Measurements from ENCODE around the gene PEX12.
"Not testable (repeated sequence)": the region's sequence is repeated elsewhere in the genome, so short reads cannot be mapped to it uniquely, and the experiment has no call there.

The PEX12 gene

DNA sequence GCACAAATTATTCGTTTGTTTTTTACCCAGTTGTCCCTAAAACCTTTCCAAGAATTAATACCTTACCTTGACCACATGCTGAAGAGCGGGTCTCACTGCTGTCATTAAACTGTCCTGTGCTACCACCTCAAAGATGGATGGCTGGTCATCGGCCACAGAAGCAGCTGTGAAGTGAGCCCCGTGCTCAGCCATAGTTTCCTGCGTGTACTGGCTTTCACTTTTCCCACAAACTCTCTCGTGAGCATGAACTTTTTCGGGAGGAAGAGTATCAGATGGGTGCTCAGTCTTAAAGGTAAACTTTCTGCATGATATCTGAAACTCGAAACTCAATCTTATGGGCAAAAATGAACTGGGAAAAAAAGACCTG, 558 bp downstream of the PEX12 start:
- no peak for DNase-seq

DNA sequence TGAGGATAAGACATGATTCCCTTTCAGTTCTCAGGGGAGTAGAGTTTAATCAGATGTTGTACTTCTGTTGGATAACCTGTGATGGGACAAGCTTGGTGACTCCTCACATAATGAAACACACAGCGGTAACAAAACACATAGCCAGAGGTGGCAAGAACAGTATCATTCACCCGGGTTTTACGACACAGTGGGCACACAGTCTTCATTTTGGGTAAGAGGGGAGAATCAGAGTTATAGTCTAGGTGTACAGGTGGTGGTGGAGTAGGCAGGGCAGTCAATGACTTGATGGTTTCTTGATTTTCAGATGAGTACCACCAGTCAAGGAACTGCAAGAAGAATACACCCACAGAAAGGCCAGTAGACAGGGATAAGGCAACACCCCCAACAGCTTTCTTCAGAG, 2.6 kb downstream of the PEX12 start:
- no peak for DNase-seq

DNA sequence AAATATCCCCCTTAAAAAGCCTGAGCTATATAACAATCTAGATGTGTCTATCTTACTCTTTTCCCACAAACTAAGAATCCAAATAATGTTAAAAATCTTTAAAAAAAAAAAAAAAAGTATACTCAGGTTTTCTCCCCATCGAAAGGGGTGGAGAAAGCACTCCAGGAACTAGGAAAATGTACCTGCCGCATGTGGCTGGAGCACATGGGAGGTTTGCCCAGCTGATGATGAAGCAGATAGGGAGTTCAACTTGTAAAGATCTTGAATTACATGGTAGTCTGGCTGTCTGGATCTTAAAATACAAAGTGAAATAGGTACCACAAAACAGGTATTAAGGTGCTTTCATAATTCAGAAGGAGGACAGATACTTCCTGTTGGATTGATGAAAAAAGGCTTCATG, 9.0 kb downstream of the PEX12 start:
- DNase-seq, result no peak

DNA sequence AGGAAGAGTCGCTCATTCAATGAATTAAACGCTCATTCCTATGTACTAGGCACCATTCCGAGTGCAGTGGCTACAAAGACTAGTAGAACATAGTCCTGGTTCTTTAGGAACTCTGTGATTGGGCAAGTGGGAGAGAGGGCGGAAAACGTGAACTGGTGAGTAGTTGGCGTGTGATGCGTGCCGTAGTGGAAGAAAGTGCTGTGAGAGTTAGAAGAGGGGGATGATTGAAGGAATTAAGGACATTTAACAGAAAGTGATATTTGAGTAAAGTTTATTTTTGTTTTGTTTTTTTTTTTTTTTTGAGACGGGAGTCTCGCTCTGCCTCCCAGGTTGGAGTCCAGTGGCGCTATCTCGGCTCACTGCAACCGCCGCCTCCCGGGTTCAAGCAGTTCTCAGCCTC, 9.8 kb downstream of the PEX12 start:
- DNase-seq, result peak; percentile 35 to 42

DNA sequence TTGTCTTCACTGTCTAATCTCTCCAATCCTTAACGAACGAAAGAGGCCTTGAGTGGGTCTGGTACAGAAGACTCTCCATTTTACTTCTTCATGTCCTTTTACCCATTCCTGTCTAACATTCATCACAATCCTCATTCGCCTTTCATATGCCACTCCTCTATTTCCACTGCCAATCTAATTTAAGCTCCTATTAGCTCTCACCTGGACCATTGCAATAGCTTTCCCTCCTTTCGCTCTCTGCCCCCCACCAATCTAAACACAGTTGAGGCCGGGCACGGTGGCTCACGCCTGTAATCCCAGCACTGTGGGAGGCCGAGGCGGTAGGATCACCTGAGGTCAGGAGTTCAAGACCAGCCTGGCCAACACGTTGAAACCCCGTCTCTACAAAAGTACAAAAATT, 11.4 kb downstream of the PEX12 start:
- no peak for DNase-seq

DNA sequence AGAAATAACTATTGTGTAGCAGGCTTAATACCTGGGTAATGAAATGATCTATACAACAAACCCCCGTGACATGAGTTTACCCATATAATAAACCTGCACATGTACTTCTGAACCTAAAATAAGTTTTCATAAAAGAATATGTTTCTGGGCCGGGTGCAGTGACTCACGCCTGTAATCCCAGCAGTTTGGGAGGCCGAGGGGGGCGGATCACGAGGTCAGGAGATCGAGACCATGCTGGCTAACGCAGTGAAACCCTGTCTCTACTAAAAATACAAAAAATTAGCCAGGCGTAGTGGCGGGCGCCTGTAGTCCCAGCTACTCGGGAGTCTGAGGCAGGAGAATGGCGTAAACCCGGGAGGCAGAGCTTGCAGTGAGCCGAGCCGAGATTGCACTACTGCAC, 15.2 kb downstream of the PEX12 start:
- not testable (repeated sequence) for DNase-seq

DNA sequence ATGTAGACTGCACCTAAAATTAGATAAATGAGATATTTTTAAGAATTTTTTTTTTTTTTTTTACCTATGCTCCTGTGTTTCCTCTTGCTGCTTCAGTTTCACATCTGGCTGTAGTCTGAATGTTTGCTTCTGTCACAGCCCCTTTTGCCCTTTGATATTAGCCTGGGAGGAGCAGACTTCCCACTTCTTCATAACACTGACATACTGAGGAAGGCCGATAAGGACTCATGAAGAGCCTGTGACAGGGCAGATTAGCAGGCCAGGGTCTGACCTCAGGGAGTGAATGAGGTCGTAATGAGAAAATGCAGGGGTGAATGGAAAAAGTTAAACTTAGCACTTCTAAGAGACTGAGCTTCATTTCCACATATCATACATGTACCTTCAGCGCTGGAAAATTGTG, 17.7 kb downstream of the PEX12 start, which contains the start of gene SLFN14:
SLFN14 (minus strand) TSS at position 117 of the 400 bp plus-strand sequence. CDS start 2,757 bp downstream, outside the sequence.
- no peak for DNase-seq

DNA sequence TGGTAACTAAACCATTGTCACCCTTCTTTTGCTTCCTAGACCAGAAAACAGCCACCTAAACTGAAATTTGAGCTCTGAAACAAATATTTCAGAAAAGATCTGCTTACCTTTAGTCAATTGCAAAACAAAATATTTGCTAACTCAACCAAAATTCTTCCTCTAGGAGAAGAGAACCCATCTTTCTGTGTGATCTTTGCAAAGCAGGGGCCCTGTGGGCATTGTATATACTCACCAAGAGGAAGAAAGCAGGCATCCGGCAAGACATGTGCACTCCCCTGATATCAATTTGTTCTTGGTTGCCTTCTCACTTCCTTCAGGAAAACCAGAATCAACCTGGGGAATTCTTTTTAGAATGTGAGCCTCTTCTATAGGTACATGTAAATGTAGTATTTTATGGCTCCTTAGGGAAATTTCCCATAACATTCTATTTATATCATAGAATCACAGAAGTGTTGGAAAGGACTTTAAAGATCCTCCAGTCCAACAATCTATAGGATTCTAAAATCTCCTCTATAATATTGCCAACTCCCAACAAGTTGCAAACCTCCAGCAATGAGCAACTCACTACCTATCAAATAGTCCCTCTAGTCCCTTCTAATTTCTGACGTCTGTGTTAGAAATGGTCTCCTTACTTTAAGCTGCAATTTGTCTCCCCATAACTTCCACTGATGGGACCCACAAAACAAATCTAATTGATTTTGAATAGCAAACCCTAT, 18.7 kb downstream of the PEX12 start:
- no peak for DNase-seq

DNA sequence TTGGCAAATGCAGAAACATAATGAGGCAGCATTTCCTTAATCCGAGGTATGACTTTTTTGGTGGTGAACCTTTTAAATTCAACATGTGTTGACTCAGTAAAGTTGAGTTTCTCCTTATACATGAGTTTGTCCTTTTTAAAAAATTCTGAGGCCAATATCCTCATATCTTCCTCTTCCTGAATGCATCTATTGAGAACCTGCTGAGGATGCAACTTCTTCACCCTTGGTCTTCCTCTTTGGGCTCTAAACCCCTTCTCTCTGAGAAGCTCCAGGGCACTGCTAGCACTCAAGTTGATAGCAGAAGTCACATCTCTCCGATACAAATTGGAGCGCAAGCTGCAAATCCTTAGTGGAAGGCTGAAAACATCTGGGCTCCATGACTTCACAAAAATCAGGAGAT, 21.0 kb downstream of the PEX12 start:
- no peak for DNase-seq

DNA sequence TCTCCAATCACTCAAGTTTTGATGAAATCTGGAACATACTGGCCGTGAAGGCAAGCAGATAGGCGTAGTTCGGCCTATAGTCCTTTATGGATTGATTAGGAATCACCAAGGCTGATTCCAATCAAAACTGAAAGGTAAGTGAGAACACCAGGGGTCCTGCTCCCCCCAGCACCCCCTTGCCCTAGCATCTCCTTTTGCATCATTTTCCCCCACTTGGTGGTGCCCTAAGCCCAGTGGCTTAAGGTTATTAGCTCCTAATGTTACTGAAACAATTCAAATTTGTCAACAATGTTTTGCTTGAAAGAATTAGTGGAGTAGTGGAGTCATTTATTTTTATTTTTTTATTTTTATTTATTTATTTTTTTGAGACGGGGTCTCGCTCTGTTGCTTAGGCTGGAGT, 22.7 kb downstream of the PEX12 start:
- DNase-seq, result no peak

DNA sequence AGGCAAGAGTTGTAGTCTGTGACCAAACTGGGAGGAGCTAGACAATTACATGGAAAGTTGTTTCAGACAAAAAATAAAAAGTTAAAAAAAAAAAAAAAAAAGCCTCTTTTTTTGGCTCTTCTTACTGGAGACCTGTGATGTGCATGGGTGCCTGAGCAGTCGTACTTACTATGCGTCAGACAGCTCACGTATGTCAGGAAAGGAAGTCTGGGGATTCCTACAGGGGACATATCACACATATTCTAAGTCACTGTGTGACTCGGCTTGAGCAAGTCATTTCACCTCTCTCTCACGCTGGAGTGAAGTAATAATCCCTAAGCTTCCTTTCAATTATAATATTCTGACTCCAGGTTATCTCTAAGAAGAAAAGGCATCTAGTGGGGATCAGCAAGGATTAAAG, 23.7 kb downstream of the PEX12 start:
- DNase-seq, result no peak

DNA sequence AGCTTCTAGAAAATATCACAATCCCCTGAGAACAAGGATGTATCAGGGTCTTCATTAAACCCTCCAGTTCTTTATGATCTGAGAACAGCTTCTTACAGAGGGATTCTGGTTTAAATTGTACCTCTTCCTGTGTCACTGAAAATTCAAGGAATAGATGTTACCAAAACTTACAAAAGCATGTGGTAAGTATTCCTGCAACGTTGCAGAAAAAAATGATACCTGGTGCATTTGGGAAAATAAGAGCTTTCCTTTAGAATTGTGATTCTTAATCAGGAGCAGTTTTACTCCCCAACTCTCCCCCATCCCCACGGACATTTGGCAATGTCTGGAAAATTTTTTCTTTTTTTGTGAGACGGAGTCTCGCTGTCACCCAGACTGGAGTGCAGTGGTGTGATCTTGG, 25.1 kb downstream of the PEX12 start:
- DNase-seq, result no peak

DNA sequence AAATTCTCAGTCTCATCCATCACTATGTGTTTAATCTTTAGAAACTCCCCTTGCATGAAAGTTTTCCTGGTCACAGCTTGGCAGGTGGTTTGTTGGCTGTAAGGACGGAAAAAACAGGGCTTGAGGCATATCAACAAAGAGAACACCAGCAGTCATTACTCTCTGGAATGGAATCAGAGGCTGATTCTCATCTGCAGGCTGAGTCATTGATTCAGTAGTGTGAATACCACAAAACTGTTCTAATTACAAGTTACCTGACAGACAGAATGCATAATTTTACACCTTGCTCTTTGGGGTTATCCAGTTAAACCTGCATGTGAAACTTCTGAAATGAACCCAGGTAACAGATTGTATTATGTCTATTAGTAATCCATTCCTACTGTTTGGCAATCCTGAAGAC, 29.4 kb downstream of the PEX12 start:
- no peak for DNase-seq

DNA sequence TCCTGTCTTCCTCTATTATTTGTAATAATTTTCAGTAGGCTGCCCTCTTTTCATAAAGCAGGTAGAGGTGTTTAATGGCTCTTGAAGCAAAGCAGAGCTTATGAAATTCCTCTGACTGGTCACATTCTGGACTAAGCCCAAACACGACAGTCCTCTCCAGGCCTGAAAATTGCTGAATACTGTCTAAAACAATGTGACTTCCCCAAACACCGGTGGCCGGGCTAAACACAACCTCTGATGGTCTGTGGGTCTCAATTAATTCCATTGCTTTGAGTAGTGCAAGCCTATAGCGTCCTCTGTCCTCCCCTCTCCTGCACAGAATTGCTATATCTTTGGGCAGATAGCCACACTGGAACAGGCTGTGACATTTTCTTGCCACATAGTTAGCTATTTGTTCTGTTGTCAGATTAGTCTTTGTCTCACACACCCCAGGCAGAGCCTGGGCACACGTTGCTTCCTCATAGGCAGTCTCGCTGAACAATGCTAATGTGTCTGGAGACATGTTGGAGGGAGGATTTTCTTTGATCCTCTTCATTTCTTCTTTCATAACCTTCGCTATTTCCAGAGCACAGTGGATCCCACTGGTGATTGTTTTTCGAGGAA, 30.1 kb downstream of the PEX12 start:
- DNase-seq, result no peak

DNA sequence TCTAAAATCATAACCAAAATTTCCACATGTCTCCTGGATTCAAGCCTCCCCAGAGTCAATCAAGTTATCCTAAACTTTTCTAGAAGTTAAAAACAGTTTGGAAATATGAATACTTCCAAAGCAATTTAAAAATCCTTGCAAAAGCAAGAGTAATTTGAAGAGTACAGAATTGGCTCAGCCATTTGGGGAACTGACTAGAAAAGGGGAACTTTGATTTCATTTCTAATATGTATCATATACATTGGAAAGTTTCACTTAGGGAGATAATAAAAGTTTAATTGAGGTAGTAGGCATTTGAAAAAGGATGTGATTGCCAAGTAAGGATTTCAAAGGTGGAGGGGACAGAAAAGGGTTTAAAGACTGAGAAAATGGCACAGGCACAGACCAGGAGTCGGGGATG, 31.9 kb downstream of the PEX12 start:
- DNase-seq, result no peak

DNA sequence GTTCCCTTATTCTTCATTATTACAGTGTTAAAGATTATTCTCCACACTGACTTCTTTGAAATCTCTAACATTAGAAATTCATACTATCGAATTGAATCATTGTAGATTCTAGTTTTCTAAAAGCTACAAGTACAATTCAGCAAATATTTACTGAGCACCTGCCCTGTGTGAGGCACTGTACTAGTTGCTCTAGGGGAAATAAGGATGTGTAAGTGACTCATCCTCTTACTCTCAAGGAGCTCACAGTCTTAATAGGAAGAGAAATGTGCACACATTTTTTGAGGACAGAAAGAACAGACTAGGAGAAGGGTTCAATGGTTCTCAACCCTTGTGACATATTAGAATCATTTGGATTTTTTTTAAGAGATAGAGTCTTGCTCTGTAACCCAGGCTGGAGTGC, 33.2 kb downstream of the PEX12 start:
- DNase-seq, result no peak

DNA sequence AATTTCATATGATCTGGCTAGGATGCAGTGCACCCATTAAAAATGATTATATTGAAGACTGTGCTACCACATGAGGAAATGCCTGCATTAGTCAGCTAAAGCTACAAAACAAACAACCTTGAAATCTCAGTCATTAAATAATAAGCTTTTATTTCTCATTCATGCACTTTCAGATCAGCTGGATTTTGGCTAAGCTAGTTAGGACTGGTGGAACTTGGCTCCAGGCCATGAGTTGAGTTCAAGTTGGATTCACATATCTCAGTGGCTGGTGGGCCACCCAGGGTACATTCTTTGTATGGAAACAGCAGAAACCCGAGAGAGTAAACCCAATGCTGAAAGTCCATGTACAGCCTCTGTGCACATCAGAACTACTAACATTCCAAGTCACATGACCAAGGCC, 34.5 kb downstream of the PEX12 start:
- no peak for DNase-seq

DNA sequence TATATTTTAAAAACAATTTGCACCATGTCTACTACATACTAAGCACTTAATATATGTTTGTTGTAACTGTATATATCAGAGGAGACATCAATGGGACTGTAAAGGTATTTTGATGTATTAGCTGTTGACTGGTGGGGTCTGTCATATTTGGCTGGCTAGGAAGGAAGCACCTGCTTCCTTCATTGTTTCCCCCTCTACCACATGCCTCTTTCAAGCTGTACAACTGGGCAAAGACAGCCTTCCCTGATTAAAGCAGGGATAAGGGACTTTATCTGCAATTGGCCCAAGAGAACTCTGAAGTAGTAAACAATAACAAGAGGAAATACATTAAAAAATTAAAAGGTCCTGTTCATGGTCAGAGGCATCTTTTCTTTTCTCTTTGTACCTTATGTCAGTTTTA, 35.4 kb downstream of the PEX12 start:
- no peak for DNase-seq

DNA sequence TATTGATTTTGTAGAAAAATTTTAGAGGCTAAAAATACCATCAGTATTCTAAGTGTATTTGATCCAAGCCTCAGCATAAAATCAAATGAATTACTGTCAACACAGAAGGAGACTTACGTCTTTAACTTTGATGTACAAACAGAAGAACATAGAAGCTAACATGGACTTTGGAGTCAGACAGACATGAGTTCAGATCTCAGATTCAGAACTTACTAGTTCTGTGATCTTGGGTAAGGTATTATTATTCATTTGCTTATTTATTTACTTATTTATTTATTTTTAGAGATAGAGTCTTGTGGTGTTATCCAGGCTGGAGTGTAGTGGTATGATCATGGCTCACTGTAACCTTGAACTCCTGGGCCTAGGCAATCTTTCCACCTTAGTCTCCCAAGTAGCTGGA, 36.9 kb downstream of the PEX12 start:
- DNase-seq, result no peak

DNA sequence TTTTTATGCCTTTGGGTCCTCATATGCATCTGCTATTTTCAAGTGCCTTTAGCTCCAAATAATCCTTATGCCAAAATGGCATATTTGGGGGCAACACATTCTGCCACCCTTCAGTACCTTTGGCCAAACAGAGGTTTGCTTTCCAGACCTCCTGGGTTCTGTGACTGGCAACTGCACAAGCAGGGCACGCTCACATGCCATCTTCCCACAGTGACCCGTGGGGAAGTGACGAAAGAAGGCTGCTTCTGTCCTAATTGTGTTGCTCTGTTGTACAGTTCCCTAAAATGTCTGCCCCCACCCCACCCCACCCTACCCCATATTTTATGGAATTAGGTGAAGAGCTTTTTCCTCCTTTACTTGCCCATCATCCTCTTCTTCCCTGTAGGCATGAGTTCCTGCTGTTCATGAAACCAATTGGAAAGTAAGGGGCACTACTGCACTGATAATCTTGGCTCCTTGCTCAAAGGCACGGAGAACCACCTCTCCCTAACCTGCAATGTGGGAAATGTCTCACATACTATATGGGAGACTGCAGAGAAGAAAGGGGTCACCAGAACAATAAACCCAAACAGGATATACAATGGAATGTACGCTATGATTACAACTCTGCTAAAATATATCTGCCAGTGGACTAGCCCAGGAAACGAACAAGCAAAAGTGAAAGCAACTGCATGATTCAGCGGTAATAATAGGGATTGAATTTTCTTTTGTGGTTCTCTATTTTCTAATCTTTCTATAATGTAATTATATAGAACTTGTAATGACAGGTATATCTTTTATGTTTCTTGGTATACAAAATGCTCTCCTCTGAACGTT, 37.6 kb downstream of the PEX12 start:
- peak in 1 of 2 experiments; percentile 11 for DNase-seq

DNA sequence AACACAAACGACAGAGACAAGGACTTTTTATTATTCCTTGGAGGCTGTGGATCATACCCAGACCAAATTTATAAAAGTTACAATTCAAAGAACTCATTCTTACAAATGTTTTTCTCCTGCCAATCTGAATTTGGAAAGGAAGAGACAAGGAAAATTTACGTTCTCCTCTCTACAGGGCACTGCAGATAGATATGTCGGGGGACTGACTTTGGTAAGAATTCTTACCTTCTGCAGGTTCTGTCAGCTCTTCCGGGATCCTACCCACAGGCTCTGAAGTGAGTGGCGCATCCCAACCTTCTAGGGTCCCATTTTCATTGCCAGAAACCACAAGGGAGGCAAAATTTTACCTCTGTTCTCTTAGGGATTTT, 38.7 kb downstream of the PEX12 start:
- DNase-seq, result no peak

DNA sequence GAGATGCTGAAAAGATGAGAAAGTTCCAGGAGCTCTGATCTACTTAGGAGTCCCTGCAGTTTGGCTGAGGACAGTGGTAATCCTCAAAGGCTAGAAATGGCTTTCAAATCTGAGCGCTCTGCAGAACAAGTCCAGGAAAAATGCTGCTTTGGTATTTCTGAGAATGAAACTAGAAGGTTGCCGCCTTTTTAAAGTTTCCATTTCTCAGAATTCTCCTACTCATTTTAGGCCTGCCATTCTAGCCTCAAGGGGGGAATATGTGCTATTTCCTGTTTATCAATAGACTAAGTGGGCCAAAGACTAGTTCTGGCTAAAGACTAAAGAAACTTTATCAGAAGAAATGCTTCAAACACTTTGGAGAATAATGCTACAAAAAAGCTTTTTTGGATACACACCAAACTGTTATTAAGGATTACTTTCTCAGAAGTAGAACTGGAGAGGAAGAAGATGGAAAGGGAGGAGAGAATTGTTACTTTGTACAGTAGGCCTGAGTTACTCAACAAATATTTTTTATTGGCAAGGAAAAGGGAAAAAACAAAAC, 40.7 kb downstream of the PEX12 start, which contains the start of gene SLFN12L:
SLFN12L (minus strand) TSS at position 78 of the 541 bp plus-strand sequence. CDS start 15,314 bp downstream, outside the sequence.
- DNase-seq, result peak in 1 of 2 experiments; percentile 25

DNA sequence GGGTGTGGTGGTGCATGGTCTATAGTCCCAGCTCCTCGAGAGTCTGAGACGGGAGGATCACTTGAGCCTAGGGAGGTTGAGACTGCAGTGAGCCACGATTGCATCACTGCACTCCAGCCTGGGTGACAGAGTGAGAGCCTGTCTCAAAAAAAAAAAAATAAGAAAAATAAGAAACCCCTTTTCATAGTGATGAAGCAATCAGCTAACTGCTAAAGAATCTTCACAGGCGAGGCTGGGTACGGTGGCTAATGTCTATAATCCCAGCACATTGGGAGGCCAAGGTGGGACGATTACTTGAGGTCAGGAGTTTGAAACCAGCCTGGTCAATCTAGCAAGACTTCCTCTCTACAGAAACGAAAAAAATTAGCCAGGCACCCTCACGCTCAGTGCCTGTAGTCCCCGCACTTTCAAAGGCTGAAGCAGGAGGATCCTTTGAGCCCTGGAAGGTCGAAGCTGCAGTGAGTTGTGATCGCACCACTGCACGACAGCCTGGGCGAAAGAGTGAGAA, 41.7 kb downstream of the PEX12 start:
- DNase-seq, result peak in 1 of 2 experiments; percentile 10

Measured in activated CD4-positive, alpha-beta T cell treated with anti-CD3 and anti-CD28 coated beads, Interleukin-2, amount 50 U/mL, for 4 hours (primary cell).